IPS-NIHi7 (cell line): Measurements from ENCODE around the gene TMEM107.

Source experiments
- DNase-seq: peaks from one replicate; pipeline ENCODE4 v3.0.0; 2012; ENCODE audit warnings: mixed read lengths; ENCODE audit errors: extremely low spot score

Gene TMEM107

GRCh38 chr17:8162233-8162996, 13.8 kb downstream of the TMEM107 start, which contains the start of gene VAMP2:
Gene VAMP2, minus strand, starts transcription at chr17:8162948. Its CDS starts 69 bp downstream, at chr17:8162879.
- peak; percentile 52 for DNase-seq

DNA sequence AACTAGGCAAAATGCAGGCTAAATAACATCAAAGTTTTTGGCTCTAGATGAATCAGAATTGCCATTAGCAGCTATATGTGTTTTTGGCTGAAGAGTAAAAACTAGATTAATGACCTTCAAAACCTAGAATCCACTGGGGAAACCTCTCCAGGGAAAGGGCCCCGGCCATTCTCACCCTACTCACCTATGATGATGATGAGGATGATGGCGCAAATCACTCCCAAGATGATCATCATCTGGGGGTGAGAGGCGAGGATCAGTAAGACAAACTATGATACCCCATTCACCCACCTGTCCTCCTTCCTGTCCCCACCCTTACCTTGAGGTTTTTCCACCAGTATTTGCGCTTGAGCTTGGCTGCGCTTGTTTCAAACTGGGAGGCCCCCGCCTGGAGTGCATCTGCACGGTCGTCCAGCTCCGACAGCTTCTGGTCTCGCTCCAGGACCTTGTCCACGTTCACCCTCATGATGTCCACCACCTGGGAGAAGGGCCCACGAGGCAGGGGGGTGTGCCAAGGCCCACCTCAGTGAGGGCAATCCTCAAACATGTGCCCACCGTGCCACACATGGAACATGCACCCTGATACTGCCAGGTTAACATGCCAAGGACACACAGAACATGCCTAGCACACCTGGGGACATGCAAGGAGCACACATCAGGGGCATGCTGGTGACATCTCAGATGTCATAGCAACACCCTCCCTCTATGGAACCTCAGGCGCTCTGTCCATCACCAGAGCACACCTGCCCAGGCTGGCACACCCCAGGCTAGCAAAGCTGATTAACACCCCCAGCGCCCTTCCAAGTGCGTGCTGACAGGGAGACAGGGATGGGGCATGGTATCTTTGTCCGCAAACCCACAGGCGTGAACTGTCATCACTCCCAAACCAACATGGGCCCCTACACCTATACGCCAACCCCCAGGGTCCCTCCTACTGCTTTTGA, 14.6 kb downstream of the TMEM107 start:
- no peak for DNase-seq

DNA sequence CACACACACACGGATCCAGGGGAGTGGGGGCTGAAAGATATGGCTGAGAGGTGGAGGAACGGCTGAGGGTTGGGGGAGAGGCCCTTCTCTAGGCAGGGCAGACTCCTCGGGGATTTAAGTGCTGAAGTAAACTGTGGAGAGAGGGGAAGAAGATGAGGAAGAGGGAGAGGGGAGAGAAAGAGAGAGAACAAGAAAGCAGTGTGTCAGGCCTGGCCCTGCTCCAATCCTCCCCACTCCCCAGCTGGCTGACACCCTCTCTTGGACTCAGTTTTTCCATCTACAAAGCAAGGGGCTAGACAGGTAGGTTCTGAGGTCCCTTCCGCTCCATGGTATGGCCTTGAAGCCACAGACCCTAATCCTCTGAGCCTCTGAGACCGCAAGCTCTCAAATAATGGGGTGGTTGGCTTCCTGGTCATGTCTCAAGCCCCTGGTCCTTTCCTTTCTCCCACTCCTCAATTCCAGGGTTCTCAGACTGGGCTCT, 15.4 kb downstream of the TMEM107 start:
- DNase-seq: no peak

DNA sequence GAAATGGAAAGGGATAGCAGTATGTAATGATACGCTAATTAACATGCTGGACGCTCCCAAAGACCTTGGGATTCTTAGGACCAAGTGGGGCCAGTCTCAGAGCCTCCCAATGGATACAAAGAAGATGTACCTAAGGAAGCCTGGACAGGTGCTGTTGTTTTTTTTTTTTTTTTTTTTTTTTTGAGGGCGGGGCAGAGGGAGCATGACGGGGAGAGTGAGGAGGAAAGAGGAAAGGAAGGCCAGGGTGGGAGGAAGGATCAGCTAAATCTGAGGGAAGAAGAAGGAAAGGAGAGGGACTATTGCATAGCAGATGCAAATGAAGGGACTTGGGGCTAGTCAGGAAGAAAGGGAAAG, 16.0 kb downstream of the TMEM107 start:
- DNase-seq: no peak

DNA sequence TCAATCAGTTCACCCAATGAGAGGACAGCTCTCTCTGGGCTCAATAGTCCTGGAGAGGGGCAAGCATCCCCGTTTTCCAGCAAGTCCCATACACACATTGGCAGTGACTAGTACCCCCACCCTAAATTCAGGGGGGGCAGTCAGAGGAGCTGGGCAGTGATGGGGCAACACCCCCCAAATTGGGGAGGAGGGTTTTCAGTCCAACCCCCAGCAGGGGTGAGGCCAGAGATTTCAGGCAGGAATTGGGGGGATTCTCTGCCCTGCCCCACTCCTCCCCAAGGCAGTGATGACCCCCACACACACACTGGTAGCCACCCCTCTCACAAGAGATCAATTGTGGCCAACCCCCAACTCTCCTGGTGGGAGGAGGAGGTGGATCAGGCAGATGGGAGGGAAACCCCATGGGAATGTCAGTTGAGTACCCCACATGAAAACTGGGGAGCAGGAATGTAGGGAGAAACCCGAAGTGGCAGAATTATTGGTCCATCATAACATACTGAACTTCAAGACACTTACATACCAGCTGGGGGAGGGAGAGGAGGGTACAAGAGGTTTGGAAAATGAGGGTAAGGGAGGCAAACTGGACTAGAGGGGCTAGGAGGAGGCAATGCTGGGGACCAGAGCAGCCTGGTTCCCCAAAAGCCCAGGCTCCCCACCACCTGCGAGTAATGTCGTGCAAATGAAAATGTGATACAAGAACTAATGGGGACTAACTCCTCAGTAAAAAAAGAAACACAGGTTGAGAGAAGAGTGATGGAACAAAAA, 16.5 kb downstream of the TMEM107 start:
- DNase-seq: no peak

GRCh38 chr17:8159032-8159400, 17.2 kb downstream of the TMEM107 start:
- DNase-seq: no peak

DNA sequence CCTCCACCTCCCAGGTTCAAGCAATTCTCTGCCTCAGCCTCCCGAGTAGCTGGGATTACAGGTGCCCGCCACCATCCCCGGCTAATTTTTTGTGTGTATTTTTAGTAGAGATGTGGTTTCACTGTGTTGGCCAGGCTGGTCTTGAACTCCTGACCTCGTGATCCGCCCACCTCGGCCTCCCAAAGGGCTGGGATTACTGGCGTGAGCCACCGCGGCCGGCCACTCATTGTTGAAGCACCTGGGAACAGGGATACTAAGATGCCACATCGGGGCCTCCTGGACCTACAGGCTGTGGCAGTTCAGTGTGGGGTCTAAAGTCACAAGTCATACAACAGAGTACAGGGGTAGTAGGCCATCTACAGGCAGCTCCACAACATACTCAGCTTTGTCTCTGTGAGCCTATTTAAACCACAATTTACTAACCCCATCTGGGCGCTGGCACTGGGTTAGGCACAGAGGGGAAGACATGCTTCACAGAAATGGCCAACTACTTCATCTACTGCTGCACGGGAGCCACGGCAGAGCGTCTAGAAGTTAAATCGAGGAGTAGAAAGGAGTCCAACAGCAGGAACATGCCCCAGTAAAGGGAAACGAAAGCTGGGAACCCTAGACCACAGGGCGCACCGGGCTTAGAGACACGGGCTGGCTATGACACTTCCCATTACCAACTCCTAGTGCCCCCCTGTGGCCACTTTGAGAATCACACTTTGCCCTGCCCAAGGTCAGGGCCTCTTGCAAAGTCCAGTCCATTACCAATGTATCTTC, 17.7 kb downstream of the TMEM107 start:
- peak; percentile 68 for DNase-seq

GRCh38 chr17:8156246-8156992, 19.8 kb downstream of the TMEM107 start:
- DNase-seq: peak; percentile 94

DNA sequence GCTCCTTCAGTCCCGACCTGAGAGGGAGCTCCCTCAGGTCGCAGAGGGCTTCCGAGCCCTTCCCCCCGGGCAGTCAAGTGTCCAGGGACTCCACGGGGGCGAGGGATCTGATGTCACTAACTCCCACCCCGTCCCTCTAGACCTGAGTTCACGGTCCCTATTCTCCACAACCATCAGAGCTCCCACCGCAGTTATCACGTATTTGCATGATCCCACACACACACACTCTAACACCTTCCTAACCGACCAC, 20.3 kb downstream of the TMEM107 start:
- DNase-seq: no peak

- DNase-seq: no peak
Observed at GRCh38 chr17:8155231-8155995, 20.8 kb downstream of the TMEM107 start.

- no peak for DNase-seq
Observed at GRCh38 chr17:8154608-8155155, 21.5 kb downstream of the TMEM107 start.

DNA sequence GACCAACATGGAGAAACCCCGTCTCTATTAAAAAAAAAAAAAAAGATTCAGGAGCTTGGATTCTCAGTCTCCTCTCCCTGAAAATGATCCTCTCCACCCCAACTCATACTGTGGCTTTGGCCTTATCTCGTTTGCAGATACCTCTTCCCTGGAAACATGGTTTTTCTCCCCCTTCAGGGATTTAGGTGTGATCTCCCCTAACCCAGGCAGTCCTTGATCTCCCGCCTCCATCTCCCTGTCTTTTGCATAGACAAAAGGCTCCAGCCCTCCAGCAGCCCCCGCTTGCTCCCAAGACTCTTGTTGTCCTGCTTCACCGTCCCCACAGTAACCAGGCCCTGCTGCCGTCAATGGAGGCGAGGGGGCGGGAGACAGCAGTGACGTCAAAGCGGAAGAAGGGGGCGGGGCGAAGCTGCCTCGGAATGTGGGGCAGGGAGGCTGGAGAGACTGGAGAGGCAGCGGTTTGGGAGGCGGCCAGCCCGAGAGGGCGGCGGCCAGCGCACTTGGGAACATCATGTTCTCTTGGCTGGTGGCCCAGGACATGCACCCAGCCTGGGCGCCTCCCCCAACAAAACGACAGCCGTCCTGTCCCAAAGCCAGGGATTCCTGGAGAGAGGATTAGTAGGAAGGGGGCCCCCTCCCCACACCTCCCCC, 22.1 kb downstream of the TMEM107 start:
- peak; percentile 78 for DNase-seq

- no peak for DNase-seq
Observed at GRCh38 chr17:8153525-8153956, 22.6 kb downstream of the TMEM107 start.

- no peak for DNase-seq
Observed at GRCh38 chr17:8153031-8153451, 23.1 kb downstream of the TMEM107 start.

- DNase-seq: peak; percentile 92
Observed at GRCh38 chr17:8152112-8152775, 23.9 kb downstream of the TMEM107 start, which contains the start of gene PER1. Gene PER1, minus strand, starts transcription at chr17:8152404. Its CDS starts 1,698 bp downstream, at chr17:8150706.

DNA sequence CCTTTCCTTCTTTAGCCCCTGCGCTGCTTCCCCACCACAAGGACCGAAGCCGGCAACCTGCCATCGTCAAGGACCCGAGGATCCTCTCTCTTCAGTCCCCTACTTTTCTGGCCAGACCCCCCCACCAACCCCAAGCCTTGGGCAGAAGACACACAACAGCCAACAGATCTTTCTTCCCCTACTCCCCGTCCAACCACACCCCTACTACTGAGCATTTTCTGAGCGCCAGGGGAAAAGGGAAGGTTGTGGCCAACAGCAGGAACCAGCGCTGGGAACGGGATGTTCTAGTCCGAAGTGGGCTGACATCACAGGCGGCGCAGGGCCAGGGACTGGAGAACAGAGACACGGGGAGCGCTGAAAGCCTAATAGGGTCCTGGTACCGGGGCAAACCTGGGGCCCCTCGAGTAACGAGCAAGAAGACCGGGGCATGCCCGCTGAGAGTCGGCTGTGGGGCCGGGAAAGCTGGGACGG, 24.5 kb downstream of the TMEM107 start:
- no peak for DNase-seq

DNA sequence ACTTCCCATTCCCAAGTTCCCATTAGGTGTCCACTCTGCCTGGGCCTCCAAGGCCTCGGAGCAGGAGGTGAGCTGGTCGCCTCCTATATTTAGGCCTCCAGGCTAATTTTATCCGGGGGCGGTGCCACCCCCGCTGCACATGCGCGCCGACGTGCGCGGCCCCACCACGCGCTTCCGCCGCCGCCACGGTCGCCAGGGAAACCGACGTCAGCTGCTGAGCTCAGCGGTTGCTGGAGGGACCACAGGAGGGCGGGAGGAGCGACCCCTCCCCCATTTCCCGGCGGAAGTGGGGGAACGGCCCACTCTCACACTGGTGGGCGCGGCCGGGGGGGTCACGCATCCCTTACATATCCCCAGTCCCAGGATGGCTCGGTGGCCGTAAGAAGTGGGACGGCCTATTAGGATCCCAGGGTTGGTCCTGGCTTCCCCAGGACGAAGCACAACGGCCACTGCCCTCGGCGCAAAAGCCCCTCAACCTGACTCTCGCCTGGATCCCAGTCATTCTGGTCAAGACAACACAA, 25.0 kb downstream of the TMEM107 start:
- peak; percentile 72 for DNase-seq
